Activated T-cell treated with anti-CD3 and anti-CD28 coated beads, Interleukin-2, amount 50 U/mL, for 4 hours (primary cell): ENCODE data around the gene MYO15A. TPM values are rescaled to one million over a fixed set of nuclear protein-coding genes. Genes with fewer than 3 reads are reported as not detected.

Experiments
- ATAC-seq, 2 donors: fragments of 200-7000 bp; cut with Tn5 transposase; one replicate each; pipeline ENCODE4 v1.10.0; 2021
- DNase-seq: peaks from one replicate; pipeline ENCODE4 v3.0.0-alpha.2; 2020
- H3K27me3 Mint-ChIP-seq: one replicate; pipeline ENCODE4 v1.8.0; 2021; ENCODE audit warnings: low read depth, mixed read lengths
- H3K36me3 Mint-ChIP-seq: one replicate; pipeline ENCODE4 v1.8.0; 2022; ENCODE audit warnings: mixed read lengths; ENCODE audit not compliant: insufficient read depth
- H3K4me1 Mint-ChIP-seq: one replicate; pipeline ENCODE4 v1.8.0; 2021; ENCODE audit warnings: low read depth, mixed read lengths
- H3K4me3 Mint-ChIP-seq: one replicate; pipeline ENCODE4 v1.8.0; 2021; ENCODE audit warnings: mild to moderate bottlenecking, moderate library complexity, mixed read lengths
- H3K9me3 Mint-ChIP-seq: one replicate; pipeline ENCODE4 v1.8.0; 2021; ENCODE audit warnings: mixed read lengths
- total RNA-seq, 3 donors: library from RNA; stranded (reverse); gene quantifications; one replicate each; pipeline ENCODE4 v1.2.1, GENCODE V29; 2021

MYO15A gene, protein sequence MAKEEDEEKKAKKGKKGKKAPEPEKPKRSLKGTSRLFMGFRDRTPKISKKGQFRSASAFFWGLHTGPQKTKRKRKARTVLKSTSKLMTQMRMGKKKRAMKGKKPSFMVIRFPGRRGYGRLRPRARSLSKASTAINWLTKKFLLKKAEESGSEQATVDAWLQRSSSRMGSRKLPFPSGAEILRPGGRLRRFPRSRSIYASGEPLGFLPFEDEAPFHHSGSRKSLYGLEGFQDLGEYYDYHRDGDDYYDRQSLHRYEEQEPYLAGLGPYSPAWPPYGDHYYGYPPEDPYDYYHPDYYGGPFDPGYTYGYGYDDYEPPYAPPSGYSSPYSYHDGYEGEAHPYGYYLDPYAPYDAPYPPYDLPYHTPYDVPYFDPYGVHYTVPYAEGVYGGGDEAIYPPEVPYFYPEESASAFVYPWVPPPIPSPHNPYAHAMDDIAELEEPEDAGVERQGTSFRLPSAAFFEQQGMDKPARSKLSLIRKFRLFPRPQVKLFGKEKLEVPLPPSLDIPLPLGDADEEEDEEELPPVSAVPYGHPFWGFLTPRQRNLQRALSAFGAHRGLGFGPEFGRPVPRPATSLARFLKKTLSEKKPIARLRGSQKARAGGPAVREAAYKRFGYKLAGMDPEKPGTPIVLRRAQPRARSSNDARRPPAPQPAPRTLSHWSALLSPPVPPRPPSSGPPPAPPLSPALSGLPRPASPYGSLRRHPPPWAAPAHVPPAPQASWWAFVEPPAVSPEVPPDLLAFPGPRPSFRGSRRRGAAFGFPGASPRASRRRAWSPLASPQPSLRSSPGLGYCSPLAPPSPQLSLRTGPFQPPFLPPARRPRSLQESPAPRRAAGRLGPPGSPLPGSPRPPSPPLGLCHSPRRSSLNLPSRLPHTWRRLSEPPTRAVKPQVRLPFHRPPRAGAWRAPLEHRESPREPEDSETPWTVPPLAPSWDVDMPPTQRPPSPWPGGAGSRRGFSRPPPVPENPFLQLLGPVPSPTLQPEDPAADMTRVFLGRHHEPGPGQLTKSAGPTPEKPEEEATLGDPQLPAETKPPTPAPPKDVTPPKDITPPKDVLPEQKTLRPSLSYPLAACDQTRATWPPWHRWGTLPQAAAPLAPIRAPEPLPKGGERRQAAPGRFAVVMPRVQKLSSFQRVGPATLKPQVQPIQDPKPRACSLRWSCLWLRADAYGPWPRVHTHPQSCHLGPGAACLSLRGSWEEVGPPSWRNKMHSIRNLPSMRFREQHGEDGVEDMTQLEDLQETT (N-terminal part only)
- under 1 TPM; 0.11 to 0.24 (median 0.23) TPM for total RNA-seq

DNA sequence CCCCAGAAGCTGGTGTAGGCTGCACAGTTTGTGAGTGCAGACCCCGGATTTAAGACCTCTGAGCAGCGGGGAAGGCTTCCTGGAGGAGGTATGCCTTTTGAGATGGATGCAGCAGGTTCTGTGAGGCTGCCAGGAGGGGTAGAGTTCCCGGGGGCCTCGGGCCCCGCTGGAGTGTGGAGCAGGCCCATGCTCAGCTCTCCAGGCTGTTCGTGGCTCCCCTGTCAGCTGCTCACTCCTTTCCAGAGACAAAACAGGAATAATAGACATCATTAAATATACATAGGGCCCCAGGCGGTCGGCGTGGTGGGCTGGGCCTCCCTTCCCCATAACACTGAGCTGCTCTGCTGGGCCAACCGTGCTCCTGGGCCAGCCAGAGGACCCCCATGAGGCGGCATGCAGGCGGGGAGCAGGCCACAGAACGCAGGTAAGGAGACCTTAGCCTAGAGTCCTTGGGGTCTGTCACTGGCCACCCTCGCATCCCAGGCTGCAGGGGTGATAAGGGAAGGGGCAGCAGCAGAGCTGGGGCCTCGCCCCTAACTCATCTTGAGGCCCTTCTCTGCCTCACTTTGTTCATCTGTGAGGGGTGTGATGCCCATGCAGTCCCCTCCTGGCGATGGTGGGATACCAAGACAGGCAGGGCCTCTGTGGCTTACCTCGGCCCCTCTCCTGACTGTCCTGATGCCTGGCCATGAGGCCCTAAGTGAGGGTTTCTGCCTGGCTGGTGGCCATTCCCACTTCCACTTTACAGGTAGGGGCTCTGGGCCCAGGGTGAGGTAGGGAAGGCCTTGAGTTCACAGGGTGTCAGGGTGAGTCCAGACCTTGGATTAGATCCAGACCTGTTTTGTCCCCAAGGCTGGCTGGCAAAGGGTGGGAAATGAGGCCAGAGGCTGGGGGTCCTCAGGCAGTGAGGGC lies at the start of gene MYO15A:
TSS of gene MYO15A (plus strand) at position 356 of the 912 bp plus-strand sequence. CDS start 10,045 bp downstream, outside the sequence.
- Mint-ChIP-seq H3K9me3 (no peaks in the 10 kb centered on the region), H3K36me3 (no peaks in the 10 kb centered on the region), H3K27me3 (no peaks in the 10 kb centered on the region), H3K4me1 (no peaks in the 10 kb centered on the region), H3K4me3 (no peak within 1 kb of the TSS)
- ATAC-seq (no peak), DNase-seq (no peak)

DNA sequence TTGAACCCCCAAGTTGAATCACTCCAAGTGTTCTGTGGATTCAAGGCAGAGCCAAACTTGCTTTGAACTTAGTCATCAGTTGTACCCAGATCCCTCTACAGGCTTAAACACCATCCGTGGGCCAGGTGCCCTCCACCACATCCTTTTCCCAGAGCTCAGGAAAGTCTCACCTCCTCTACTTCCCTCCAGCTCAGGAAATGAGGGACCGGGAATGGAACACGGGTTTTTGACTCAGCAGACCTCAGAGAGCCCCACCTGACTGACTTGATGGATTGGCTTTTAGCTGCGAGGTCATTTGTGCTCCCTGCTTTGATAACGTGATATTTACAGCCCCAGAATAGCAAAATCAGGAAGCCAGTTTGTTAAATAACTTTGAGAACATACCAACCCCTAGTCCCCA lies 49.3 kb upstream of the MYO15A start:
- peaks cover 30% of the 10 kb centered on the region for H3K36me3 Mint-ChIP-seq
- DNase-seq (no peak), ATAC-seq (no peak)
- H3K4me3 Mint-ChIP-seq: no peak overlapping the region
- H3K27me3 Mint-ChIP-seq: no peaks in the 10 kb centered on the region
- no peaks in the 10 kb centered on the region for H3K9me3 Mint-ChIP-seq
- no peaks in the 10 kb centered on the region for H3K4me1 Mint-ChIP-seq

DNA sequence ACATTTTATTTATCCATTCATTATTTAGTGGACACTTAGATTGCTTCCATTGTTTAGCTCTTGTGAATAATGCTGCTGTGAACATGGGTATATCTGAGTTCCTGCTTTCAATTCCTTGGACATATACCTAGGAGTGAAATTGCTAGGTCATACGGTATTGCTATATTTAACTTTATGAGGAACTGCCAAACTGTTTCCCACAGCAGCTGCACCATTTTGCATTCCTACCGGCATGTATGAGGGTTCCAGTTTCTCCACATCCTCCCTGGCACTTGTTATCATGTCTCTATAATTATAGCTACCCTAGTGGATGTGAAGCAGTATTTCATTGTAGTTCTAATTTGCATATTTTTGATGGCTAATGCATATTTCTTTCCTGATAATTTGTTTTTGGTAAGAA lies 44.5 kb upstream of the MYO15A start:
- DNase-seq: no peak
- ATAC-seq: no peak
- Mint-ChIP-seq H3K36me3 (peaks cover 26% of the 10 kb centered on the region), H3K4me1 (no peaks in the 10 kb centered on the region), H3K9me3 (no peaks in the 10 kb centered on the region), H3K27me3 (no peaks in the 10 kb centered on the region), H3K4me3 (no peak overlapping the region)

DNA sequence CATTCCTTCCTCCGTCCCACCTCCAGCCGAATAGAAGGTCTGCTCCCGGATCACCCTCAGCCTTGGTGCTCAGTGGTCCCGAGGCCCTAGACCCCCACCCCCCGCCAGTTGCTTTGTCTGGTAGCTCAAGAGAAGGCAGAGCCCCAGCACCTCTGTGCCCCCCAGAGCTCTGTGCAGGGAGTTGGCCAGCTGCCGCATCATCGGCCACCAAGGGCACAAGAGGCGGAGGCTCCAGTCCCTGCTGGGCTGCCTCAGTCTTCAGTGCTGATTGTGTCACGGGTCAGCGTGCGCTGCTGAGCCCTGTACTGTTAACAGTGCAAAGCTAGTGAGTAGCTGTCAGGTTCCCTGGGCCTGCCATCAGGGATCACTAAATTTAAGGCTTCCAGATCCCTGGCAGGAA lies 43.0 kb upstream of the MYO15A start:
- ATAC-seq (no peak), DNase-seq (no peak)
- no peaks in the 10 kb centered on the region for H3K4me1 Mint-ChIP-seq
- H3K9me3 Mint-ChIP-seq: no peaks in the 10 kb centered on the region
- no peak overlapping the region for H3K4me3 Mint-ChIP-seq
- H3K36me3 Mint-ChIP-seq: peaks cover 20% of the 10 kb centered on the region
- no peaks in the 10 kb centered on the region for H3K27me3 Mint-ChIP-seq

DNA sequence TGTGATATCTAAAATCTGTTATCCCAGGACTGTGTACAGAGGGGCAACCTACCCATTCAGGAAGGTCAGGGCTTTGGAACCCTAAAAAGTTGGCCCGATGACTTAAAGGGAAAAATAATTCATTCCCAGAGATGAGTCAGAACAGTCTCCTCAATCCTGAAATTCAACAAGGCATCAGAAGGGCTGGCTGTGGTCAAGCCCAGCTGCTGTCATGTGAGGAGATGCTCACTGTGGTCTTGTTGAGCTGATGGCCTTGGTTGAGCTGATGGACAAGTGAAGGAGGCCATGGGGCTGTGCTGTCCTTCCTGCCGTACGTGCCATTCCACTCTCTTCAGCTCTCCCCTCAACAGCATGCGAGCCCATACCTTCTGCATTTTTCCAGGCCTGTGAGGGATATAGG lies 41.7 kb upstream of the MYO15A start:
- H3K4me3 Mint-ChIP-seq: no peak overlapping the region
- DNase-seq (no peak), ATAC-seq (no peak)
- H3K4me1 Mint-ChIP-seq: peaks cover 6% of the 10 kb centered on the region
- H3K9me3 Mint-ChIP-seq: no peaks in the 10 kb centered on the region
- H3K36me3 Mint-ChIP-seq: peaks cover 18% of the 10 kb centered on the region
- H3K27me3 Mint-ChIP-seq: no peaks in the 10 kb centered on the region

DNA sequence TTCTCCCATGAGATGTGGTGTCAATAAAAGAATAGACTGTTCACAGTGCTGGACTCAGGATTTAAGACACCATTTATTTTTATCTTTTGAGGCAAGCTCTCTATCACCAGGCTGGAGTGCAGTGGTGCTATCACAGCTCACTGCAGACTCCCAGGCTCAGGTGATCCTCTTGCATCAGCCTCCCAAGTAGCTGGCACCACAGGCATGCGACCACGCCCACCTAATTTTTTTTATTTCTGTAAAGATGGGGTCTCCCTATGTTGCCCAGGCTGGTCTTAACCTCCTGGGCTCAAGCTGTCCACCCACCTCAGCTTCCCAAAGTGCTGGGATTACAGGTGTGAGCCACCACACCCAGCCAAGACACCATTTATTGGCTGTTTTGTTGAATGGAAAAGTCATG lies 39.5 kb upstream of the MYO15A start:
- no peak for DNase-seq
- H3K9me3 Mint-ChIP-seq: no peaks in the 10 kb centered on the region
- H3K36me3 Mint-ChIP-seq: peaks cover 15% of the 10 kb centered on the region
- H3K4me1 Mint-ChIP-seq: peaks cover 6% of the 10 kb centered on the region
- H3K4me3 Mint-ChIP-seq: no peak overlapping the region
- H3K27me3 Mint-ChIP-seq: no peaks in the 10 kb centered on the region
- no peak for ATAC-seq

DNA sequence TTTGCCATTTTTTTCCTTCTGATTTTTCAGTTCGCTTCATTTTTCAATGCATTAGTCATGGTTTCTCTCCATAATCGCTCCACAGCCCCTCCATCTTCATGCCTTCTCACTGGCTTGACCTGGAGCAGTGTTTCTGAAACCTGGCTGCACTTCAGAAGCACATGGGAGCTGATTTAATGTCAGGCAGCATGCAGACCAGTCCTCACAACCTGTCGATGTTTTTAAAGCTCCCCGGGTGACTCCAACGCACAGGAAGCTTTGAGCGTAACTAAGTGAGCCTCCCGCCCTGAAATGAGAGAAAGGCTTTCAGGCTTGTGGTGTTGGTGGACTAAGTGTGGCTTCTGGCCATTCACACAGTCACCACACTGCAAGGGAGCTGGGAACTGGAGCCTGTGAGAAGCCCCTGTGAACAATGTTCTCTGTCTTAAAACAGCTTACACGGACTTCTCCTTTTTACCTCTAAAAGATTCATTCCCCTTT lies 37.7 kb upstream of the MYO15A start:
- DNase-seq (no peak), ATAC-seq (no peak)
- peaks cover 6% of the 10 kb centered on the region for H3K4me1 Mint-ChIP-seq
- H3K27me3 Mint-ChIP-seq: peaks cover 5% of the 10 kb centered on the region
- H3K4me3 Mint-ChIP-seq: no peak overlapping the region
- no peaks in the 10 kb centered on the region for H3K9me3 Mint-ChIP-seq
- H3K36me3 Mint-ChIP-seq: peaks cover 3% of the 10 kb centered on the region

DNA sequence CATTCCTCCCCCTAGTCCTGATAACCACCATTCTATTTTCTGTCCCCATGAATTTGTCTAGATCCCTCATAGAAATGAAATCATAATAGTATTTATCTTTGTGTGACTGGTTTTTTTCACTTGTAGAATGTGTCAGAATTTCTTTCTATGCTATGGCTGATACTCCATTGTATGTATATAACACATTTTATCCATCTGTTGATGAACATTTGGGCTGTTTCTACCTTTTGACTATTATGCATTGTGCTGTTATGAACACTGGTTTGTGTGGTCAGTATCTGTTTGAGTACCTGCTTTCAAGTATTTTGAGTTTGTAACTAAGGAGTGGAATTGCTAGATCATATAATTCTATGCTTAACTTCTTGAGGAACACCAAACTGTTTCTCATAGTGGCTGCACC lies 36.8 kb upstream of the MYO15A start:
- Mint-ChIP-seq H3K9me3 (no peaks in the 10 kb centered on the region), H3K36me3 (no peaks in the 10 kb centered on the region), H3K4me3 (no peak overlapping the region), H3K27me3 (peaks cover 7% of the 10 kb centered on the region), H3K4me1 (peaks cover 6% of the 10 kb centered on the region)
- ATAC-seq (peak in 1 of 2 donors; percentile 58), DNase-seq (no peak)

DNA sequence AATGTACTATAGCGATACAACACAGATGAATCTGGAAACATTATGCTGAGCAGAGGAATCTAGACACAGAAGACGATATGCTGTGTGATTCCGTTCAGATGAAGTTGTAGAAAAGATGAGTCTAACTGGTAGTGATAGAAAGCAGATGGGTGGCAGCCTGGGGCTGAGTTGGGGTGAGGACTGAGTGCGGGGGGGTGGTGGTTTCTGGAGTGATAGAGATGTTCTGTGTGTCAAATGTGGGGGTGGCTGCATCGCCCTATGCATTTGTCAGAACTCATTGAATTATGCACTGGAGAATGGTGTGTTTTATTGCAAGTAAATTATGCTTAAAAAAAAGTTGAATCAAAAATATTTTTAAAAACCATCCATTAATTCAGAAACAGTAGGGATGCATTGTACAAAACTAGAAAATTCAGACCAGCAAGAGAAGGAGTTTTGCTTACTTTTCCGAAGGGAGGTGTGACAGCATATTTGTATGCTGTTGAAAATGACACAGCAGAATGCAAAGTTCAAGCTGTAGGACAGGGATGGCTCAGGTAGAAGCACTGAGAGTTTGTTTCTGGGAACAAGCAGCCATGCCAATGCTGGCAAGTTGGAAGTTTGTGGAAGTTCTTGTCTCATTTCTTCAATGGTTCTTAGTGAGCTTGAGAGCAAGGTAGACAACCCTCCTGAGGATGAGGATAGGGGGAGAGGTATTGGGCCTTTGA lies 33.8 kb upstream of the MYO15A start:
- ATAC-seq (no peak), DNase-seq (no peak)
- Mint-ChIP-seq H3K9me3 (no peaks in the 10 kb centered on the region), H3K4me3 (no peak overlapping the region), H3K36me3 (no peaks in the 10 kb centered on the region), H3K27me3 (peaks cover 16% of the 10 kb centered on the region), H3K4me1 (peaks cover 6% of the 10 kb centered on the region)

DNA sequence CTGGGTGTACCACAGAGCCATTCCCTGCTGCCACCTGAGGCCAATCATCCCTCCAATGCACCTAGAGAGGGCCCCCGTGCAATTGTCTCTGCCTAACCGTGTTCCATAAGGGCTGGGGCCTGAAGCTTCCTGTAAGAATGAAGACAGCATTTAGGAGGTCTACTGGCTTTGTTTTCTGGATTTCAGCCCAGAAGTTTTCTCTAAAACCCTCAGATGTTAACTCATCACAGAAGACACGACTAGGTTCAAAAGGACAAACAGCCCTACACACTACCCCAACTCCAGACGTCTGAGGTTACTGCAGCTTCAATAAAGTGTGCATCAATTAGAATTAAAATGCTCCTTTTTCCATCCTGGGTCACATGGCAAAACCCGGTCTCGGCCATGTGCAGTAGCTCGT lies 31.6 kb upstream of the MYO15A start:
- Mint-ChIP-seq H3K9me3 (no peaks in the 10 kb centered on the region), H3K27me3 (peaks cover 16% of the 10 kb centered on the region), H3K36me3 (no peaks in the 10 kb centered on the region), H3K4me3 (no peak overlapping the region), H3K4me1 (no peaks in the 10 kb centered on the region)
- no peak for ATAC-seq
- DNase-seq: no peak

DNA sequence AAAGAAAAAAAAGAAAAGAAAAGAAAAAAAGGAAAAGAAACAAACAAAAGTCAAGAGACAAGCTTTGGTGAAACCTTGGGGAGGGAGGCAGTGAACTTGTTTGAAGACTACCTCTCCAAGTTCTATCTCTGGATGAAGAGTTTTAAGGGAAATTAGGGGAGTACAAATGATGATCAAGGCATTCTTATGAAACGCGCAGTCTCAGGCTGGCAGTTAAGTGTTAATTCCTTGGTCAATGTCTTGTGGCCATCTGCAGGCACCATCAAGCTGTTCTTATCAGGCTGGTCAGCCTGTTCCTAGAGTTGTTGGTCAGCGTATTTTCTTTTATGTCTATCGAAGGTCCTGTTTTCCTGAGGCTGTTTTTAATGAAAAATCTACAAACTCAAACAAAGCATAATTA lies 29.0 kb upstream of the MYO15A start:
- ATAC-seq (no peak), DNase-seq (no peak)
- Mint-ChIP-seq H3K27me3 (peaks cover 15% of the 10 kb centered on the region), H3K9me3 (no peaks in the 10 kb centered on the region), H3K36me3 (no peaks in the 10 kb centered on the region), H3K4me3 (no peak overlapping the region), H3K4me1 (no peaks in the 10 kb centered on the region)

DNA sequence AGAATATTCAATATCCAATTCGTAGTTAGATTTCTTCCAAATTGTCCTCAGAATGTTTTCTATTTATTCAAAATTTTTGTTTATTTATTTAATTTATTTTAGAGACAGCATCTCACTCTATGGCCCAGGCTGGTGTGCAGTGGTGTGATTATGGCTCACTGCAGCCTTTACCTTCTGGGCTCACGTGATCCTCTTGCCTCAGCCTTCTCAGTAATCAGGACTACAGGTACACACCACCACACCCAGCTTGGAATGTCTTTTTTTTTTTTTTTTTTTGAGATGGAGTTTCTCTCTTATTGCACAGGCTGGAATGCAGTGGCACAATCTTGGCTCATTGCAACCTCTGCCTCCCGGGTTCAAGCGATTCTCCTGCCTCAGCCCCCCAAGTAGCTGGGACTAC lies 24.3 kb upstream of the MYO15A start:
- H3K36me3 Mint-ChIP-seq: no peaks in the 10 kb centered on the region
- no peak overlapping the region for H3K4me3 Mint-ChIP-seq
- peaks cover 16% of the 10 kb centered on the region for H3K4me1 Mint-ChIP-seq
- H3K27me3 Mint-ChIP-seq: peaks cover 4% of the 10 kb centered on the region
- DNase-seq (no peak), ATAC-seq (no peak)
- no peaks in the 10 kb centered on the region for H3K9me3 Mint-ChIP-seq
